H9 (cell line): ENCODE data around the gene TRAF3. TPM values are rescaled to one million over a fixed set of nuclear protein-coding genes. Genes with fewer than 3 reads are reported as not detected.

Experiments
- DNase-seq: peaks from one replicate; pipeline ENCODE4 v3.0.0-alpha.2; 2017
- H2AFZ ChIP-seq: one replicate; pipeline ENCODE4 v1.6.1; 2013; ENCODE audit warnings: mild to moderate bottlenecking, low read length, control low read depth, moderate library complexity
- H2AK5ac ChIP-seq: 2 replicates; pipeline ENCODE4 v1.6.1; 2013; ENCODE audit warnings: low read length, control low read depth, mixed read lengths; ENCODE audit not compliant: insufficient read length
- H2BK120ac ChIP-seq: one replicate; pipeline ENCODE4 v1.6.1; 2013; ENCODE audit warnings: low read depth, mild to moderate bottlenecking, low read length, control low read depth, inconsistent platforms; ENCODE audit not compliant: poor library complexity, severe bottlenecking
- H2BK12ac ChIP-seq: 2 replicates; pipeline ENCODE4 v1.6.1; 2013; ENCODE audit warnings: low read length, control low read depth, mixed read lengths, low read depth; ENCODE audit not compliant: insufficient read length
- H2BK15ac ChIP-seq: 2 replicates; pipeline ENCODE4 v1.6.1; 2013; ENCODE audit warnings: low read depth, low read length, control low read depth
- H2BK20ac ChIP-seq: one replicate; pipeline ENCODE4 v1.6.1; 2013; ENCODE audit warnings: low read depth, mild to moderate bottlenecking, low read length, control low read depth, inconsistent platforms; ENCODE audit not compliant: poor library complexity, severe bottlenecking
- H2BK5ac ChIP-seq: 2 replicates; pipeline ENCODE4 v1.6.1; 2013; ENCODE audit warnings: low read length, control low read depth, mixed read lengths; ENCODE audit not compliant: insufficient read length
- H3K14ac ChIP-seq: 2 replicates; pipeline ENCODE4 v1.6.1; 2013; ENCODE audit warnings: low read length, control low read depth; ENCODE audit not compliant: insufficient read depth
- H3K18ac ChIP-seq: 2 replicates; pipeline ENCODE4 v1.6.1; 2013; ENCODE audit warnings: low read depth, mild to moderate bottlenecking, mixed read lengths, low read length, control low read depth; ENCODE audit not compliant: insufficient read length
- H3K23ac ChIP-seq: 2 replicates; pipeline ENCODE4 v1.6.1; 2013; ENCODE audit warnings: low read length, control low read depth, mixed read lengths, low read depth; ENCODE audit not compliant: insufficient read length
- H3K23me2 ChIP-seq: 2 replicates; pipeline ENCODE4 v1.6.1; 2013; ENCODE audit warnings: low read depth, mild to moderate bottlenecking, mixed read lengths, low read length, control low read depth; ENCODE audit not compliant: insufficient read length, poor library complexity, severe bottlenecking
- H3K27ac ChIP-seq: 2 replicates; pipeline ENCODE4 v1.5.1; 2013; ENCODE audit warnings: low read length, control low read depth, mixed read lengths, low read depth; ENCODE audit not compliant: insufficient read length
- H3K27me3 ChIP-seq: 2 replicates; pipeline ENCODE4 v1.6.1; 2013; ENCODE audit warnings: low read length, control low read depth, inconsistent platforms; ENCODE audit not compliant: insufficient read depth
- H3K4ac ChIP-seq: 2 replicates; pipeline ENCODE4 v1.6.1; 2013; ENCODE audit warnings: low read depth, mild to moderate bottlenecking, control low read depth, inconsistent platforms, low read length, moderate library complexity
- H3K4me1 ChIP-seq: 2 replicates; pipeline ENCODE4 v1.6.1; 2013; ENCODE audit warnings: low read length, control low read depth, inconsistent platforms; ENCODE audit not compliant: insufficient read depth
- H3K4me2 ChIP-seq: 2 replicates; pipeline ENCODE4 v1.6.1; 2013; ENCODE audit warnings: low read length, control low read depth, mixed read lengths; ENCODE audit not compliant: insufficient read length, insufficient read depth
- H3K56ac ChIP-seq: 2 replicates; pipeline ENCODE4 v1.6.1; 2013; ENCODE audit warnings: low read depth, mild to moderate bottlenecking, mixed read lengths, low read length, control low read depth; ENCODE audit not compliant: insufficient read length
- H3K79me1 ChIP-seq: 2 replicates; pipeline ENCODE4 v1.6.1; 2013; ENCODE audit warnings: low read depth, mild to moderate bottlenecking, moderate library complexity, low read length, control low read depth, inconsistent platforms; ENCODE audit not compliant: insufficient read depth, poor library complexity, severe bottlenecking
- H3K79me2 ChIP-seq: 2 replicates; pipeline ENCODE4 v1.6.1; 2013; ENCODE audit warnings: low read length, control low read depth, inconsistent platforms; ENCODE audit not compliant: insufficient read depth
- H3K9ac ChIP-seq: 2 replicates; pipeline ENCODE4 v1.6.1; 2013; ENCODE audit warnings: low read length, control low read depth, mixed read lengths; ENCODE audit not compliant: insufficient read length; ENCODE audit errors: extremely low read depth
- H3K9me3 ChIP-seq: one replicate; pipeline ENCODE4 v1.6.1; 2013; ENCODE audit warnings: low read depth, low read length, inconsistent platforms; ENCODE audit not compliant: control insufficient read depth
- H3T11ph ChIP-seq: one replicate; pipeline ENCODE4 v1.6.1; 2013; ENCODE audit warnings: mild to moderate bottlenecking, low read length, control low read depth, inconsistent platforms
- H4K20me1 ChIP-seq: one replicate; pipeline ENCODE4 v1.6.1; 2013; ENCODE audit not compliant: control insufficient read depth, insufficient read length, insufficient read depth
- H4K5ac ChIP-seq: 2 replicates; pipeline ENCODE4 v1.6.1; 2013; ENCODE audit warnings: low read depth, mild to moderate bottlenecking, mixed read lengths, low read length, control low read depth; ENCODE audit not compliant: insufficient read length
- H4K8ac ChIP-seq: replicated peaks from 2 replicates; pipeline ENCODE4 v1.6.1; 2013; ENCODE audit warnings: low read length, control low read depth, mixed read lengths, low read depth; ENCODE audit not compliant: insufficient read length
- H4K91ac ChIP-seq: 2 replicates; pipeline ENCODE4 v1.6.1; 2013; ENCODE audit warnings: low read depth, mild to moderate bottlenecking, moderate library complexity, mixed read lengths, low read length, control low read depth; ENCODE audit not compliant: insufficient read length
- H3K27ac Mint-ChIP-seq, 3 experiments: 2 replicates in 2 of 3; 3 replicates in 1 of 3; pipeline ENCODE4 v1.8.0; 2020 to 2021; ENCODE audit warnings: mixed read lengths in 3 of 3, mild to moderate bottlenecking in 1 of 3, moderate library complexity in 1 of 3
- H3K27me3 Mint-ChIP-seq: 2 replicates; pipeline ENCODE4 v1.8.0; 2021; ENCODE audit warnings: low read depth, mild to moderate bottlenecking, moderate library complexity, mixed read lengths
- H3K36me3 Mint-ChIP-seq, 3 experiments: 2 replicates in 2 of 3; 3 replicates in 1 of 3; pipeline ENCODE4 v1.8.0; 2020 to 2021; ENCODE audit warnings: low read depth in 3 of 3, mixed read lengths in 3 of 3; ENCODE audit not compliant: insufficient read depth in 1 of 3
- H3K4me1 Mint-ChIP-seq, 2 experiments: 2 replicates each; pipeline ENCODE4 v1.8.0; 2020; ENCODE audit warnings: mixed read lengths in 2 of 2
- H3K4me3 Mint-ChIP-seq, 2 experiments: 2 replicates in 1 of 2; 3 replicates in 1 of 2; pipeline ENCODE4 v1.8.0; 2020 to 2021; ENCODE audit warnings: mild to moderate bottlenecking in 2 of 2, mixed read lengths in 2 of 2, moderate library complexity in 1 of 2
- H3K9me3 Mint-ChIP-seq, 2 experiments: 2 replicates in 1 of 2; 3 replicates in 1 of 2; pipeline ENCODE4 v1.8.0; 2020; ENCODE audit warnings: mild to moderate bottlenecking in 2 of 2, mixed read lengths in 2 of 2, moderate library complexity in 1 of 2
- WGBS: extraction: QIAGEN DNeasy Blood & Tissue Kit; methylation state at CpG from one replicate; pipeline ENCODE4 v1.1.7; 2013; ENCODE audit warnings: missing lambda C conversion rate, low lambda C conversion rate, mixed read lengths; ENCODE audit not compliant: insufficient read length; ENCODE audit errors: extremely low coverage; 5-methylcytosine and 5-hydroxymethylcytosine counted together
- total RNA-seq: library from RNA; stranded (reverse); gene quantifications from 2 replicates; pipeline ENCODE4 v1.2.1, GENCODE V29; 2021
- TF ChIP-seq, protein P1 (sequence below): fragments of 200-600 bp; sonication (generic); conservative IDR thresholded peaks from 3 replicates; pipeline ENCODE4 v1.8.0; 2021; ENCODE audit warnings: antibody characterized with exemption, mild to moderate bottlenecking

TRAF3 gene
- total RNA-seq, 1 experiment from 2014 or later, result 9.6 TPM

DNA sequence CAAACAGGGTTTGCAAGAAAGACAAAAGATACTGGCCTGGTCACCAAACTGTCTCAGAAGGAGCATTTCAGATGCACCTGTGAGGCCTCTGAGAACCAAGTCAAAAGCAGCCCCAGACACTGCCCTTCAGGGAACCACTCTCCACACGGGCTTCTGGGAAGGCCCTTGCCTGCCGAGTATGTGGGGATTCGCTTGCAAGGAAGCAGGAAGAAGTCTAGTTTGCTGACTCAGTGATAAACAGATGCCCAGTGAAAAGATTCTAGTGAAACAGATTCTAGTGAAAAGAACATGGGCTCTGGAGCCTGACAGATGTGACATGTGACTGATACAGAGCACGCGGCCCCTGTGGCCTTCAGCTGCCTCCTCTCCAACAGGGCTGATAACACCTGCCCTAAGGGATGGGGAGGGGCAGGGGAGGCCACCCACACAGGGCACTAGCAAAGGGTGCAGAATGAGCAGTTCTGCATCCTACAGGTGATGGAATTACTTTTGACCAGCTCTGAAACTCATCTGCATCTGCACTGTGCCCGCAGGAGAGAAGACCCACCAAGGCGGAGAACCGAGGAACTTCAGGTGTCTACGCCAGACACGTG is 164.3 kb downstream of the TRAF3 start:
- no CpG with 5 or more reads among the region's 10 CpGs for WGBS
- Histone ChIP-seq H2AK5ac (no peak overlapping the region), H3K56ac (no peak overlapping the region), H3K27me3 (no peaks in the 10 kb centered on the region), H2BK5ac (no peak overlapping the region), H3K23me2 (no peaks in the 10 kb centered on the region), H3K4me2 (no peak overlapping the region), H3K79me1 (no peaks in the 10 kb centered on the region), H4K20me1 (no peaks in the 10 kb centered on the region), H2AFZ (no peak overlapping the region), H3K14ac (no peak overlapping the region), H3K79me2 (no peaks in the 10 kb centered on the region), H4K91ac (no peak overlapping the region), H3K23ac (no peak overlapping the region), H3K4me1 (no peaks in the 10 kb centered on the region), H3K4ac (no peak overlapping the region), H3K18ac (no peak overlapping the region), H3K9ac (no peak overlapping the region), H3K27ac (no peak overlapping the region), H3K9me3 (no peaks in the 10 kb centered on the region), H4K5ac (no peak overlapping the region), H2BK12ac (no peak overlapping the region), H4K8ac (no peak overlapping the region), H2BK15ac (no peak overlapping the region), H2BK120ac (no peak overlapping the region), H2BK20ac (no peak overlapping the region), H3T11ph (no peak overlapping the region)
- Mint-ChIP-seq H3K4me1 (no peaks in the 10 kb centered on the region), H3K36me3 (peaks cover 30 to 84% (median 71%) of the 10 kb centered on the region in 3 experiments; a peak in 6 of 7 replicates), H3K27ac (no peak overlapping the region), H3K9me3 (no peaks in the 10 kb centered on the region), H3K4me3 (no peak overlapping the region), H3K27me3 (no peaks in the 10 kb centered on the region)
- TF ChIP-seq, protein P1, sequence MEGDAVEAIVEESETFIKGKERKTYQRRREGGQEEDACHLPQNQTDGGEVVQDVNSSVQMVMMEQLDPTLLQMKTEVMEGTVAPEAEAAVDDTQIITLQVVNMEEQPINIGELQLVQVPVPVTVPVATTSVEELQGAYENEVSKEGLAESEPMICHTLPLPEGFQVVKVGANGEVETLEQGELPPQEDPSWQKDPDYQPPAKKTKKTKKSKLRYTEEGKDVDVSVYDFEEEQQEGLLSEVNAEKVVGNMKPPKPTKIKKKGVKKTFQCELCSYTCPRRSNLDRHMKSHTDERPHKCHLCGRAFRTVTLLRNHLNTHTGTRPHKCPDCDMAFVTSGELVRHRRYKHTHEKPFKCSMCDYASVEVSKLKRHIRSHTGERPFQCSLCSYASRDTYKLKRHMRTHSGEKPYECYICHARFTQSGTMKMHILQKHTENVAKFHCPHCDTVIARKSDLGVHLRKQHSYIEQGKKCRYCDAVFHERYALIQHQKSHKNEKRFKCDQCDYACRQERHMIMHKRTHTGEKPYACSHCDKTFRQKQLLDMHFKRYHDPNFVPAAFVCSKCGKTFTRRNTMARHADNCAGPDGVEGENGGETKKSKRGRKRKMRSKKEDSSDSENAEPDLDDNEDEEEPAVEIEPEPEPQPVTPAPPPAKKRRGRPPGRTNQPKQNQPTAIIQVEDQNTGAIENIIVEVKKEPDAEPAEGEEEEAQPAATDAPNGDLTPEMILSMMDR, result no peak
- DNase-seq, result no peak
